Measurements from ENCODE around the gene FHIT. TPM values are rescaled to one million over a fixed set of nuclear protein-coding genes. Genes with fewer than 3 reads are reported as not detected.
"Not testable (repeated sequence)": the region's sequence is repeated elsewhere in the genome, so short reads cannot be mapped to it uniquely, and the experiment has no call there.

FHIT gene
- total RNA-seq, 1 experiment from 2014 or later, result 3.6 TPM

- intact Hi-C loops (cut with micrococcal nuclease), result no loop called here
- Histone ChIP-seq H3K4me1 (ENCODE audit: insufficient read depth, low read length) (no peaks in the 10 kb centered on the region), H3K4me3 (ENCODE audit: low read length) (no peak overlapping the region), H3K79me2 (ENCODE audit: low read length) (no peaks in the 10 kb centered on the region), H3K9me2 (replicated peaks; ENCODE audit: low read length) (no peaks in the 10 kb centered on the region), H2AFZ (ENCODE audit: low read length) (no peak overlapping the region), H3K27ac (ENCODE audit: low read length) (no peak overlapping the region), H3K9ac (ENCODE audit: low read length) (no peak overlapping the region), H3K27me3 (ENCODE audit: low read length) (no peaks in the 10 kb centered on the region), H4K20me1 (ENCODE audit: low read length) (no peaks in the 10 kb centered on the region), H3K4me2 (ENCODE audit: low read length) (no peak overlapping the region), H3K9me3 (ENCODE audit: low read length) (peaks cover 11% of the 10 kb centered on the region; the same call in 1 of the 2 replicates), H3F3A (ENCODE audit: low read length, unreplicated experiment) (no peaks in the 10 kb centered on the region), H3K36me3 (ENCODE audit: low read depth, low read length) (no peaks in the 10 kb centered on the region)
- no TSS peak for BruUV-seq (replicated peaks)
- ChIA-PET POLR2A (ENCODE audit: unreplicated experiment) (no interaction called here), CTCF (no interaction called here)
- no peak for ATAC-seq
- TF ChIP-seq EZH2 (IDR thresholded peaks at IDR 0.05; ENCODE audit: low read length, unreplicated experiment) (no peak), CTCF (conservative IDR thresholded peaks at IDR 0.05; ENCODE audit: low read depth, low read length) (no peak), EZH2phosphoT487 (IDR thresholded peaks at IDR 0.05; ENCODE audit: borderline replicate concordance, low read length) (no peak)
- DNase-seq, result no peak
Measured at GRCh38 chr3:60992395-60992794, 258.9 kb downstream of the FHIT start.

- DNase-seq, result no peak
- H4K20me1 ChIP-seq (ENCODE audit: low read length), result no peaks in the 10 kb centered on the region
- H3K79me2 ChIP-seq (ENCODE audit: low read length), result no peaks in the 10 kb centered on the region
- CTCF ChIA-PET, result no interaction called here
- no peak overlapping the region for H3K9ac ChIP-seq (ENCODE audit: low read length)
- peaks cover 11% of the 10 kb centered on the region; the same call in 1 of the 2 replicates for H3K9me3 ChIP-seq (ENCODE audit: low read length)
- no peak overlapping the region for H3K4me3 ChIP-seq (ENCODE audit: low read length)
- no peak overlapping the region for H2AFZ ChIP-seq (ENCODE audit: low read length)
- no peaks in the 10 kb centered on the region for H3K4me1 ChIP-seq (ENCODE audit: insufficient read depth, low read length)
- ATAC-seq, result no peak
- no peak for TF ChIP-seq CTCF (conservative IDR thresholded peaks at IDR 0.05; ENCODE audit: low read depth, low read length)
- no peak for TF ChIP-seq EZH2phosphoT487 (IDR thresholded peaks at IDR 0.05; ENCODE audit: borderline replicate concordance, low read length)
- TF ChIP-seq EZH2 (IDR thresholded peaks at IDR 0.05; ENCODE audit: low read length, unreplicated experiment), result no peak
- no peak overlapping the region for H3K27ac ChIP-seq (ENCODE audit: low read length)
- H3F3A ChIP-seq (ENCODE audit: low read length, unreplicated experiment), result no peaks in the 10 kb centered on the region
- H3K4me2 ChIP-seq (ENCODE audit: low read length), result no peak overlapping the region
- no peaks in the 10 kb centered on the region for H3K36me3 ChIP-seq (ENCODE audit: low read depth, low read length)
- POLR2A ChIA-PET (ENCODE audit: unreplicated experiment), result no interaction called here
- BruUV-seq (replicated peaks), result no TSS peak
- intact Hi-C loops (cut with micrococcal nuclease), result no loop called here
- no peaks in the 10 kb centered on the region for H3K27me3 ChIP-seq (ENCODE audit: low read length)
- H3K9me2 ChIP-seq (replicated peaks; ENCODE audit: low read length), result no peaks in the 10 kb centered on the region
Measured at GRCh38 chr3:60990442-60990730, 260.9 kb downstream of the FHIT start.

- H3K79me2 ChIP-seq (ENCODE audit: low read length), result no peaks in the 10 kb centered on the region
- ChIA-PET CTCF (no interaction called here), POLR2A (ENCODE audit: unreplicated experiment) (no interaction called here)
- H3K9ac ChIP-seq (ENCODE audit: low read length), result no peak overlapping the region
- H4K20me1 ChIP-seq (ENCODE audit: low read length), result no peaks in the 10 kb centered on the region
- H2AFZ ChIP-seq (ENCODE audit: low read length), result no peak overlapping the region
- no peak for ATAC-seq
- H3K9me2 ChIP-seq (replicated peaks; ENCODE audit: low read length), result no peaks in the 10 kb centered on the region
- H3K27ac ChIP-seq (ENCODE audit: low read length), result no peak overlapping the region
- no peak overlapping the region for H3K4me3 ChIP-seq (ENCODE audit: low read length)
- no peaks in the 10 kb centered on the region for H3K27me3 ChIP-seq (ENCODE audit: low read length)
- BruUV-seq (replicated peaks), result no TSS peak
- no peaks in the 10 kb centered on the region for H3F3A ChIP-seq (ENCODE audit: low read length, unreplicated experiment)
- no peak for DNase-seq
- H3K9me3 ChIP-seq (ENCODE audit: low read length), result peaks cover 11% of the 10 kb centered on the region; the same call in 1 of the 2 replicates
- no peaks in the 10 kb centered on the region for H3K4me1 ChIP-seq (ENCODE audit: insufficient read depth, low read length)
- TF ChIP-seq EZH2phosphoT487 (IDR thresholded peaks at IDR 0.05; ENCODE audit: borderline replicate concordance, low read length) (no peak), CTCF (conservative IDR thresholded peaks at IDR 0.05; ENCODE audit: low read depth, low read length) (no peak), EZH2 (IDR thresholded peaks at IDR 0.05; ENCODE audit: low read length, unreplicated experiment) (no peak)
- no peak overlapping the region for H3K4me2 ChIP-seq (ENCODE audit: low read length)
- no peaks in the 10 kb centered on the region for H3K36me3 ChIP-seq (ENCODE audit: low read depth, low read length)
- intact Hi-C loops (cut with micrococcal nuclease), result no loop called here
Measured at GRCh38 chr3:60989626-60990441, 261.4 kb downstream of the FHIT start.

GRCh38 chr3:60987191-60987590 lies 264.1 kb downstream of the FHIT start:
- intact Hi-C loops (cut with micrococcal nuclease); H3K27ac ChIP-seq (ENCODE audit: low read length); H3K36me3 ChIP-seq (ENCODE audit: low read depth, low read length); H3K79me2 ChIP-seq (ENCODE audit: low read length); H3F3A ChIP-seq (ENCODE audit: low read length, unreplicated experiment); H4K20me1 ChIP-seq (ENCODE audit: low read length); H3K27me3 ChIP-seq (ENCODE audit: low read length); H3K4me3 ChIP-seq (ENCODE audit: low read length); H3K4me1 ChIP-seq (ENCODE audit: insufficient read depth, low read length); DNase-seq; H3K9ac ChIP-seq (ENCODE audit: low read length); ATAC-seq; CTCF ChIA-PET; H2AFZ ChIP-seq (ENCODE audit: low read length); POLR2A ChIA-PET (ENCODE audit: unreplicated experiment); H3K9me2 ChIP-seq (replicated peaks; ENCODE audit: low read length); H3K4me2 ChIP-seq (ENCODE audit: low read length); BruUV-seq (replicated peaks): not testable (repeated sequence)
- peaks cover 11% of the 10 kb centered on the region; the same call in 1 of the 2 replicates for H3K9me3 ChIP-seq (ENCODE audit: low read length)

Measured in PC-3 (cell line).